ENCODE results near the gene NUDT4.

DNA sequence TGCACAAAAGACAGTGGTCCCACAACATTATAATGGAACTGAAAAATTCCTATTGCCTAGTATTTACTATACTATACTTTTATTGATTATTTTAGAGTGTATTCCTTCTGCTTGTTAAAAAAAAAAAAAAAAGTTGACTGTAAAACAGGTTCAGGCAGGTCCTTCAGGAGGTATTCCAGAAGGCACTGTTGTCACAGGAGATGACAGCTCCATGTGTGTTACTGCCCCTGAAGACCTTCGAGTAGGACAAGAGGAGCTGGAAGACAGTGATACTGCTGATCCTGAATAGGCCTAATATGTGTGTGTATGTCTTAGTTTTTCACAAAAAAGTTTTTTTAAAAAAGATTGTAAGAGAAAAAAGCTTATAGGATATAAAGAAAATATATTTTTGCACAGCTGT lies 51.7 kb downstream of the NUDT4 start:
- TF ChIP-seq, protein P1, sequence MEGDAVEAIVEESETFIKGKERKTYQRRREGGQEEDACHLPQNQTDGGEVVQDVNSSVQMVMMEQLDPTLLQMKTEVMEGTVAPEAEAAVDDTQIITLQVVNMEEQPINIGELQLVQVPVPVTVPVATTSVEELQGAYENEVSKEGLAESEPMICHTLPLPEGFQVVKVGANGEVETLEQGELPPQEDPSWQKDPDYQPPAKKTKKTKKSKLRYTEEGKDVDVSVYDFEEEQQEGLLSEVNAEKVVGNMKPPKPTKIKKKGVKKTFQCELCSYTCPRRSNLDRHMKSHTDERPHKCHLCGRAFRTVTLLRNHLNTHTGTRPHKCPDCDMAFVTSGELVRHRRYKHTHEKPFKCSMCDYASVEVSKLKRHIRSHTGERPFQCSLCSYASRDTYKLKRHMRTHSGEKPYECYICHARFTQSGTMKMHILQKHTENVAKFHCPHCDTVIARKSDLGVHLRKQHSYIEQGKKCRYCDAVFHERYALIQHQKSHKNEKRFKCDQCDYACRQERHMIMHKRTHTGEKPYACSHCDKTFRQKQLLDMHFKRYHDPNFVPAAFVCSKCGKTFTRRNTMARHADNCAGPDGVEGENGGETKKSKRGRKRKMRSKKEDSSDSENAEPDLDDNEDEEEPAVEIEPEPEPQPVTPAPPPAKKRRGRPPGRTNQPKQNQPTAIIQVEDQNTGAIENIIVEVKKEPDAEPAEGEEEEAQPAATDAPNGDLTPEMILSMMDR (conservative IDR thresholded peaks at IDR 0.05; ENCODE audit: low read depth, low read length), result no peak
- no peak for TF ChIP-seq EZH2phosphoT487 (IDR thresholded peaks at IDR 0.05; ENCODE audit: borderline replicate concordance, low read length)

Data from PC-3 (cell line).